HG02973 (cell line): ENCODE results near the gene AK8.

Experiments
- ATAC-seq: cut with Tn5 transposase; IDR thresholded peaks from one replicate; pipeline ENCODE4 v1.9.1; 2021; ENCODE audit warnings: moderate library complexity; ENCODE audit not compliant: unreplicated experiment

The AK8 gene

DNA sequence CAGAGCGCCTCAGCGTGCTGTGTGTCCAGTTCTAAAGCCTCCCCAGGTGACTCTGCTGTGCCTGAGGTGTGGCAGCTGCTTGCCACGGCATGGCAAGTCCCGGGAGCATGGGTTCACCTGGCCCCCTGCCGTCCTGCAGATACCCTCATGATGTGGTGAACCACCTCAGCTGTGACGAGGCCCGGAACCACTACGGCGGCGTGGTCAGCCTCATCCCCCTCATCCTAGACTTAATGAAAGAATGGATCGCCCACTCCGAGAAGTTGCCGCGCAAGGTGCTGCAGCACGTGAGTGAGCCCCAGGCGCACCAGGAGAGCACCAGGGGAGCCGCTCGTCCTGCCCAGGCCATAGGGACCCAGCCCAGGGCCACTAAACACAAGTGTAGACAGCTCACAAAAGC is 10.1 kb upstream of the AK8 start:
- no peak for ATAC-seq

DNA sequence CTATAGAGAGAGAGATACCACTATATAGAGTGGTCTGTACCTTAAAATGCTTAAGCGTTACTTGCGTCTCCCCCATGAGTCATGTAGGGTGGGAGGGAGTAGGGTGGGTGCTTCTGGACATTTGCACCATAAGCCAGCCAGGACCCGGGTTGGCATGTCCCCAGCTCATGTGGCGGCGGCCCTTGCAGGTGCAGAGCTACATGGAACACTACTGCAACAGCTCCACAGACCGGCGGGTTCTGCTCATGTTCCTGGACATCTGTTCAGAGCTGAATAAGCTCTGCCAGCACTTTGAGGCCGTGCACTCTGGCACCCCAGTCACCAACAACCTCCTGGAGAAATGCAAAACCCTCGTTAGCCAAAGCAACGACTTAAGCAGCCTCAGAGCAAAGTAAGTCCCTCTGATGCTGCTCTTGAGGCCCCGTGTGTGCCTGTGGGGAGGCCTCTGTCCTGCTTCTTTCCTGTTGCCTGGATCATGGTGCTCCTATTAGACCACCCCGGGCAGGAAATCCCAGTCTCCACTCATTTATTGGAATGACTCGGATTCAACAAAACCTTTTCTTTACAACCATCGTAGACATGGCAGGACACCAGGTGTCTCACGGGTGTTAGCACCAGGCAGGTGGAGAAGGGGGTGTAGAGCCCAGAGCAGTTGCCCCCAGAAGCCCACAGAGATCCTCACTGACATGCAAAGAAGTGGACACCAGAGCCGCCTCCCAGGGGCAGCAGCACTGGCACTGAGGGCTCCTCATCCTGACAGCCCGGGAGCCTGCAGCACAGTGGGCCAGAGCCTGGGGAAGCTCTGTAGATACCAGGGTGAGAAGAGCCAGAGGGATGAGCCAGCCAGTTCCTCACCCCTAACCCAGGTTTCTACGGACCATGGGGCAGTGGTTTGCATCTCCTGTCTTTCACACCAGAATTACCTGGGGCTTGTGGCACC is 9.4 kb upstream of the AK8 start:
- ATAC-seq, result no peak

DNA sequence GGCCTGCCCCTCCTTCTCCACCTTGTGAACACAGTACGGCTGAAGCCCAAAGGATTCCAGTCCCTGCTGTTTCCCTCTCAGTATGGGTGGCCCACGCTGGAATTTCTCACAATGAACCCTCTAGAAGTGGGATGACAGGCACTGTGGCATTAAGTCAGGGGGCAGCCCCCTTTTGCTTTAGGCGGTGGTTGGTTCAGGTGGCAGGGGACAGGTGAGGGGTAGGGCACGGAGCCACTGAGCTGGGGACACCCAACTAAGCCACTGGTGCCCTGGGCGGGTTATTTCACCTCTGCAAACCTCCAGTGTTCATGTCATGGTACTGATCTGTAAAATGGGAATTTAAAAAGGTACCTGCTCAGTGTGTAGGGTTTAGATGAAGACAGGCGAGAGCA is 8.2 kb upstream of the AK8 start:
- ATAC-seq, result no peak

DNA sequence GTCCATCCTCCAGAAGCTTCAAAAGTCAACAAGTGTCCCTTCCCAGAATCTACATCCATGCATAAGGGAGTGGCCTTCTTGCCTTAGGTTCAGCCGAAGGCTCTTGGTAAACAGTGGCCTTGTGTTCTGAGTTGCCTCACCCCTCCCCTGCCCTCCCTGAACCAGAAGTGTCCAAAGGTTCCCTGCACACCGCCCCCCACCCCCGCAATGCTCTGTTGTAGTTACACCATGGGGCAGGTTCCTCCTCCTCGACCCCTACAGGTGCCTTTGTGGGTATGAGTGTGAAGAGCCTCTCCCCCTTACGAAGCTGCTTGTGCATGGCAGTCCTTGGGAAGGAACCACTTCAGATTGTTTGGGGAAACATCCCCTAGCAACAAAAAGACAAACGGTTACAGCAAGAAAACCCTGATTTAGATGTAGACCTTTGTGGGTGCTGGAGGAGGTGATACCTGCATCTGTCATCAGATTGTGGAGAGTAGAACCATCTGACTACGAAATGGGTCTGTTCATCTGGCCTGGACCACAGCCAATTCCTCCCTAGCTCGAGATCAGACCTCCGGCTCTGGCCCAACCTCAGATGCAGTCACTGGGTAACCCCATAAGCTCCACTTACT is 7.7 kb upstream of the AK8 start:
- ATAC-seq, result no peak

DNA sequence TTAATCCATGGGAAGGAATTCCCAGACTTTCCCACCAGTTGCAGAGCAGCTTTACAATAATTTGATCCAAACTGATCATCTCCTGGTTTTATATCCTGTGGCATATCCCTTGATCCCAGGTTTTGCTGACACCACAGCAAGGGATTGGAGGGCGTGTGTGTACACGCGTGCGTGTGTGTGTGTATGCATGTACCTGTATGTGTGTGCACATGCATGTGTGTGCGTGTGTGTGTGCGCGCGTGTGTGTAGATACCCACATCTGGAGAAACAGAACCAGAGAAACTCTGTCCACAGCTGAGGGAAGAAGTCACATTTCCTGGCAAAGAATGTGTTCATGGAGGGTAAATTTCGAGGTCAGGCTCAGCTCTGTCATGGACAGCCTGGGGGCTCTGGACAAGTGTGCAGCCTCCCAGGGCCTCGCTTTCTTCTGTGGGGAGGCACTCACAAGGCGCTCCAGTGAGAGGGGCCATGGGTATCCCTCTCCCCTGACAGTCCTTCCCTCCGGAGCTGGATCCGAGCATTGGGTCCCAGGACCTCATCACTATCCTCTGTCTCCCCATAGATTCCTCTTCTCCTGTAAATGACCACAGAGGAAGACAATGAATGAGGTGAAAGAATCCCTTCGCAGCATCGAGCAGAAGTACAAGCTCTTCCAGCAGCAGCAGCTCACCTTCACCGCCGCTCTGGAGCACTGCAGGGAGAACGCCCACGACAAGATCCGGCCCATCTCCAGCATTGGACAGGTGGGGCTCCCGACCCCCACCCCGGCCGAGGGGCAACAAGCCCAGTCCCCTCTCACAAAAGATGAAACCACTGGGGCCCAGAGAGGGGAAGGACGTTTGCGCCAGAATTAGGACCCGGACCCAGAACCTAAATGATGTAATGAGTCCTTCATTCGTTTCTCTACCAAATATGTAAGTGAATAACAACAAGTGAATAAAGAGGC is 5.5 kb upstream of the AK8 start:
- ATAC-seq, result no peak

DNA sequence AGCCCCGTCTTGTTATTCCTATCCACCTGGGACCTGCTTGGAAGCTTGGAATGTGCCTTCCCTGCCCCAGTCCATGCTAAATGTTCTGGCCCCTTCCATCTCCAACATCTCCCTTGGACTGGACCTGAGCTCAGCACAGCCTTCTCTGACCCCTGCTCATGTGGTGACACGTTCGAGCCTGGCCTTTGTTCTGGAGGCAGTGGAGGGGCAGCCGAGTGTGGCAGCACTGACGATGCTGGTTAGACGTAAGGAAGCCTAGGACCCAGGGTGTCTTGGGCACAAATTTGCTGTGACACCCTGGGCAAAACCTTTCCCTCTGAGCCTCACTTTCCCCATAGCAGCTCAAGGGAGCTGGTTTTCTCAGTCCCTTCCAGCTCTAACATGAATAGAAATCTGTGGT is 4.5 kb upstream of the AK8 start:
- ATAC-seq, result no peak

DNA sequence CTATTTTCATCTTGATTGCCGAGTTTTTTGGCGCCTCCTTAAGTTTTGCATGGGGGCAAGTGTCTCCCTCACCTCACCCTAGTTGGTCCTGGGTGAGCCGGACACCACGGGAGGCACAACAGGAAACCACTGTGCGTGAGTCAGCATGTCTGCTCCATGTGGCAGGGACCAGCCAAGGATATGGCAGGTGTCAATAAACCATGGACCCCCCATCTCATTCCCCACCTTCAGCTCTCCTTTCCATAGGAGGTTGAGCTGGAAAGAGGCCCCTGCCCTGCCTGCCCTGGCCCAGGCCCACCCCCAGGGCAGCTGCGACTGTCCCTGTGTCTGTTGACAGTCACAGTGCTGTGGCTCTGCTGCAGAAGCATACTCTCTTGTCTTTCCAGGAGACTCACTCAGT is 3.7 kb upstream of the AK8 start:
- ATAC-seq, result no peak

DNA sequence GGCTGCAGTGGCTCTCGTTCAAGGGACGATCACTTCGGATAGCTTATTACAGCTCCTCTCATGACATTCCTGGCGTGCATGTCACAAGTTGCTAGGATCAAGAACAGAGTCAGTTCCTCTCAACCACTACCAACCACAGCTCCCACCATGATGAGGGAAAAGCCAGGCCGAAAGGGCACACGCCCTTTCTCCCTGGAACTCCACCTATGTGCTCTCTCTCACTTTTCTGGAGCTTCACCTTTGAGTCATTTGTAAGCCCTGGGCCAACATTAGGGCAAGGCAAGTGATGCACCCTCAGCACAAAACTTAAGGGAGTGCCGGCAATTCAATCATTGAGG is 2.2 kb upstream of the AK8 start:
- no peak for ATAC-seq

DNA sequence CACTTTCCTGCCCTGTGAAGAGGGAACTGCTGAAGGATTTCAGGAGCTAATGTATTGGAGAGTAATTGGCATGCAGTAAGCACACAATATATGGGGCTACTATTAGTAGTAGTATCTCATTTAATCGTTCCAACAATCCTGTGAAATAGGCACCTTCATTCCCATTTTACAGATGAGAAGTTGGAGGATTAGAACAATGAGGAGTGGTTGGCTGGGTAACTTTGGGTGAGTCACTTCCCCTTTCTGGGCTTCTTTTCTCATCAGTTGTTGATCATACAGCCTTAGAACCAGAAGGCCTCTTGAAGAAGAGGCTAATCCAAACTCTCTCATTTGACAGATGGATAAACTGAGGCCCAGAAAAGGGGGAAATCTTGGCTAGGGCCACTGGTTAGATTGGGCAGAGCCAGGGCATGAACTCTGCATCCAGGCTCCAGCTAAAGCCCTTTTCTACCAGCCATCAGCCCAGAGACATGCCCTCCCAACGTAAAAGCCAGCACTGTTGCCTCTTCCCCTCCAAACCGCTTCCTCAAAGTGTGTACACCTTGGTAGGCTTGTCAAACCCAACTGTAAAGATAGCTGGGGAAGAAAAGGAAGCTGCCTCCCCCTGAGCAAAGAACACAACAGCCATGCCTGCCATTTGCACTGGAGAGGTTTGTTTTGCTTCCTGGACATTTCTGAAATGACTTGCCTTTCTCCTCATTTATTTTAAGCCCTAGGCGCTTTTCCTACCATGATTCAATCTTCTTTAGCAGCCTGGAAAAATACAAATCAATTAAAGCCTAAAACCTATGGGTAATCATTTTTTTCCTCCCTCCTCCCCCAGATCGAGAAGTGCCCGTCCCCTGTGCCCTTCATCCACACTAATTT is 1.6 kb upstream of the AK8 start:
- no peak for ATAC-seq

DNA sequence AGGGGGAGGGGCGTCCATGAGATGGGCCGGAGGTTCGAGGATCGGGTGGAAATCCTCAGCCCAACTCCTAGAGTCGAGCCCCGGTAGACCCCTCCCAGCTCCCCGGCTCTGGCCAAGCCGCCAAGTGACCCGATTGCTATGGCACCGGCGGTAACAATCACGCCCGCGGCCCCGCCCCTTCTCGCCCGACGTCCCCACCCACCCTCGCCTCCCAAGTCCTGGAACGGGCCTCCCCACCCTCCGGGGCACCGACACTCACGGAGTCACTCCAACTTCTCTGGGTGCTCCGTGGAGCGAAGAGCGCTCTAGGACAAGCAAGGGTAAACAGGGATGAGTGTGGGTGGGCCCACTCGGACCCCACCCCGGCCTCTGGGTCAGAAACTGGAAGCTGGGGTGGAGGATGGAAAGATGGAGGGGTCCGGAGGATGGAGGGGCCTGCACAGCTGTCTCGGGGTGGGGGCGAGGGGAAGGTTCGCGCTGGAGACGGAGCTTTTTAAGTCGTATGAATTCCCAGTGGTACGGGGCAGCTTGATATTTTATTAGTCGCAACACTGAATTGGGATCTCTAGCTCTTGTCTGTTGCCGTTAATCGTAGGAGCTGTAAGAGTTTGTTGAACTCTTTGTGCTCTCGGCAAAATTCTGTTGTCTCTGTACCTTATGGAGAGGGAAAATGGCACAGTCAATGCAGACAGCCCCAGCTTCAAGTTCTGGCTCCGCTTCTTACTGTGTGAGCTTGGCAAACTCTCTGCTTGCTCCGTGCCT is 792 bp upstream of the AK8 start, which contains the start of gene SPACA9:
Gene SPACA9 (plus strand): TSS at position 204 of the 762 bp plus-strand sequence. CDS start 5,050 bp downstream, outside the sequence.
- ATAC-seq, result no peak

DNA sequence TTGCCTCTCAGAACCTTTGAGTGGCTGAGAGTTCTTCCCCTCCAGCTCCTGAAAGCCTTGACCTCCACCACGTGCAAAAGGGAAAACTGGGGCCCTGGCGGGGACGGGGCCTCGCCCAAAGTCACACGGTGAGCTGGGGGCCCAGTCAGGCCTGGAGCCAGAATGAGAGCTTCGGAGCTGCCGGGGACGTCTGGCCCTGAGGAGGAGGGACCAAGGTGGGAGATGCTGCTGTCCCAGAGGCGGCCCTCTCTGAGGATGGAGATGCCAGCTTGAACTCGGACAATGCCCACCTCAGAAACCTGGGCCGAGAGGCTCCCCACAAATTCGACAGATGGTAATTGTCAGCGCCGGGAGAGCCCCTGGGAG is 643 bp downstream of the AK8 start:
- no peak for ATAC-seq

DNA sequence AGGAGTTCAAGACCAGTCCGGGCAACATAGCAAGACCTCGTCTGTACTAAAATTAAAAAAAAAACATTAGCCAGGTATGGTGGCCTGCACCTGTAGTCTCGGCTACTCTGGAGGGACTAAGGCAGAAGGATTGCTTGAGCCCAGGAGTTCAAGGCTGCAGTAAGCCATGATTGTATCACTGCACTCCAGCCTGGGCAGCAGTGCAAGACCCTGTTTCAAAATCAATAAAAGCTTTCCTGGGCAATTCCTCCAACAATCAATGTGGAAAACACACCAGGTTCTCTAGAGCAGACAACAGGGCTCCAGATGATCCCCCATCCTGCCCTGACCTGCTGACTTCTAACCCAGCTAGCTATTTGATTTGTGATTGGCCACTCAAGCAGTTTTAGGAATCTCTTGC is 1.2 kb downstream of the AK8 start:
- no peak for ATAC-seq

DNA sequence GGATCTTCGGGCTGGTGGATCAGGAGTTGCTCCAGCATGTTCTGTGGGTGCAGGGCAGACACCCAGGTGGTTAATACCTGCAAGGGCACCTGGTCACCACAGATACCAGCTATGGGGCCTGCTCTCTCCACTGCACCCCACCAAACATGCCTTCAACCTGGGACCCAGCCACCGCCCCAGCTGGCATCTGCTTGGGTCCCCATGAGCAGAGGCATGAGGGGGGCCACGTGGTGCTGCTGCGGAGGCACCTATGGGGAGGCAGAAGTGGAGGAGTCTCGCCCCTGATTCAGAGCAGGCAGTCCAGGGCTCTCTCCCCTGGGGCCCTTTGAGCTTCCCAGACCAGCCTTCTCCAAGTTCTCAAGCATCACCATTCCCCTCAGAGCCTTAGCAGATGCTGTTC is 2.9 kb downstream of the AK8 start:
- no peak for ATAC-seq

DNA sequence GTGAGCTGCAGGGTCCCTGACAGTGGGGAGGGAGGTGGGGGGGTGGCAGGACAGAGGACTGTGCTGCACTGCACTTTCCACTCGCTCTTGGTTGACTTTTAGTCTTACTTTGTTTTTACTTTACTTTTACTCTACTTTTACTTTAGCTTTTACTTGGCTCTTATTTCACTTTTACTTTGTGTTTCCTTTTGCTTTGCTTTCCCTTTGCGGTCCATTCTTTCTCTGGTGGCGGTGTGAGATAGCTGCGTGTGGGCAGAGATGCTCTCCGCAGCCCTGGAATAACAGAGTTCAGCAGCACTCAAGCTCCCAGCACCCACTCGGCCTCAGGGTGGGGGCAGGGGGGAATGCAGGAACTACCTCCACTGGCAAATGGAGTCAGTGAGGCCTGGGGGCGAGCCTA is 4.7 kb downstream of the AK8 start:
- no peak for ATAC-seq

DNA sequence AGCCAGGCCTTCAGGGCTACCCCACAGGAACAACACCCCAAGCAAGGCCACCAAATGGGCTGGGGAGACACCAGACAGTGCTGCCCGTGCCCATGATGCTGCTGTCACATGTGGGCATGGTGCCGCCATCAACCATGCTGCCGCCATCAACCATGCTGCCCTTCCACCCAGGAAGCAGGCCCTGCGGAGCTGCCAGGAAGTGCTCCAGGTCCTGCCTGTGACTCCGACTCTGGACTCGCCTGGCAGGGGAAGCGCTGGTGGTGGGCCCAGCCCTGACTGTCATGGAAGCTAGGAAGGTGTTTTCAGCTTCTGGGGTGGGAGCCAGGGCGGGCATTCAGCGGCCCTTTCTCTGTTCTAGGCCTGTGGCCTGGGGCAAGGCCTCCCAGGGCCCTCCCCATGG is 8.8 kb downstream of the AK8 start:
- ATAC-seq, result no peak

DNA sequence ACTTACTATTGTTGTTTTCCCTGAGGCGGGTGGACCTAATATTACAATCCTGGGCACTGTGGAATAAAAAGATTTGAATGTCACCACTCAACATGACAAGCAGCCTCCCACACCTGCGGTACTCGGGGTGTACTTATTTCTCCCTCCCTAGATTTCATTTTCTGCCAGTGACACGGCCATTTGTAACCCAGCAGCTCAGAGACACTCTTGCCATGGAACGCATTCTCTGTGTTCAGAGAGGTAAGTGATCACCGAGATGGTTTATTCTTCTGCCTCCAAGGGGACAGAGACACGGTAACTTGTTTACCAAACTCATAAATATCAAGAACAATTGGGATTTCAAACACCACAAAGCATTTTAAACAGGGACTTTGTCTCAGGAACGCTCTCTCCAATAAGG is 11.2 kb downstream of the AK8 start:
- no peak for ATAC-seq

DNA sequence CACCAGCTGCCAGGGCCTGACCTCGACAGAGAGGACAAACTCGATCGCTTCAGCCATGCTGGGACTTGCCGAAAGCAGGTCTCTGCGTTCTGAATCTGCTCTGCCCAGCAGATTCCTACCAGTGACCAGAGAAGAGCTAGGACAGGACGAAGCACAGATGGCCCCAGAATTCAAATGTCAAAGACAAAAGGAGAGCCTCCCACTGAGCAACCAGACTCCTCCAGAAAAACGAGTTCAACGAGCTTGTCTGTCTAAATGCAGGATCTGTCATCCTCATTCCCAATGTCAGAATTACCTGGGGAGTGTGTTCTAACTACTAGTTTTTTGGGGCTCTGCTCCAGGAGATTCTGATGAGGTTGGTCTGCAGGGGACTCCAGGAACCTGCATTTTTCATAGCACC is 13.4 kb downstream of the AK8 start:
- ATAC-seq, result no peak

DNA sequence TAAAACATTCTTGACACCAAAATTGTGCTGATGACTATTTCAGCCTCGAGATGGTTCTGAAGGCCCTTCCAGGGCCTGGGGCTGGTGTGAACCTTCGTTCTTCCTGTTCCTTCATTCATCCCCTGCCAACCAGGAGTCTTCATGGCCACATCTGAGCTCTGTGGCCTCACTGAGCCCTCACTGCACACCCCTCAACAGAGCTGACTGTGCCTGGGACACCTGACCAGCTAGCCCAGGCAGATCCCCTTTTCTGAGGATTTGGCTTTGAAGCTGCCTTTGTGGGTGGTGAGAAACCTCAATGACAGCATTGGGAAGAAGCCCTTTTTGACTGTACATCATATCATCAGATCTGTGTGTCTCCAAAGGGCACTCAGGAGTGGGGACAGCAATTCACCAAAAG is 13.8 kb downstream of the AK8 start:
- no peak for ATAC-seq

DNA sequence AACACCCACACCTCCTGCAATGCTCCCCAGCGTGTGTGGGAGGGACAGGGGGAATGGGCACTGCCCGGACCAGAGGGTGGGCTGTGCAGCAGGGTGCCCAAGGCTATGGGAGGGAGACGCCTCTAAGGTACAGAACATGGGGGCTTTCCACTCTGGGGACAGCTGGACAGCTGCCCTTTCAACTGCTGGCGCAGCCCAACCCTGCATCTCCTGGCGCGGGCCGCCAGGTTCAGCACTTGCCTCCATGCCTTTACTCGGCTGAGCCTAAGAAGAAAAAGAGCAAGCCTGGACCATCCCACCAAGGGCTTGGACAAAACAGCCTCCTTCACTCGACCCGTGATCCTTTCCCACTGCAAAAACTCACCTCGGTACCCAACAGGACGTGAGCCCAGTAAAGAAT is 15.0 kb downstream of the AK8 start:
- no peak for ATAC-seq

DNA sequence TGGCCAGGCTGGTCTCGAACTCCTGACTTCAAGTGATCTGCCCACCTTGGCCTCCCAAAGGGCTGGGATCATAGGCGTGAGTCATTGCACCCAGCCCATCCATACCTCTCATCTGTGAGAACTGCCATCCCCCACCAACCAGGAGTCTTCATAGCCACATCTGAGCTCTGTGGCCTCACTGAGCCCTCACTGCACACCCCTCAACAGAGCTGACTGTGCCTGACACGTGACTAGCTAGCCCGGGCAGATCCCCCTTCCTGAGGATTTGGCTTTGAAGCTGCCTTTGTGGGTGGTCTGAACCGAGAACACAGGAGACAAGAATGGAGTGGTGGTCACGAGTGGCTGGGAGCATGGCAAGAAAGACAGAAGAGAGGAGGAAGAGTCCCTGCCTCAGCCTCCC is 15.6 kb downstream of the AK8 start:
- no peak for ATAC-seq
